Neural progenitor cell (in vitro differentiated cells): Measurements from ENCODE around the gene NPW. TPM values are rescaled to one million over a fixed set of nuclear protein-coding genes. Genes with fewer than 3 reads are reported as not detected.
A peak's percentile ranks its signal among the peaks of the same experiment; 100 is the strongest.

Experiments used
- DNase-seq: peaks from one replicate; pipeline ENCODE4 v3.0.0-alpha.2; 2016; ENCODE audit warnings: low spot score
- H2AFZ ChIP-seq: fragments of 200-600 bp; sonication (generic); replicated peaks from 2 replicates; pipeline ENCODE4 v1.6.1; 2016; ENCODE audit warnings: antibody characterized with exemption
- H3F3A ChIP-seq: fragments of 200-600 bp; sonication (generic); 2 replicates; pipeline ENCODE4 v1.6.1; 2016; ENCODE audit warnings: antibody characterized with exemption, low read depth
- H3K27ac ChIP-seq: fragments of 200-600 bp; sonication (generic); 2 replicates; pipeline ENCODE4 v1.5.1; 2016; ENCODE audit warnings: mild to moderate bottlenecking
- H3K27me3 ChIP-seq: fragments of 200-600 bp; sonication (generic); 2 replicates; pipeline ENCODE4 v1.6.1; 2016; ENCODE audit warnings: mild to moderate bottlenecking, moderate library complexity
- H3K36me3 ChIP-seq: fragments of 200-600 bp; sonication (generic); 2 replicates; pipeline ENCODE4 v1.5.1; 2016
- H3K4me1 ChIP-seq: fragments of 200-600 bp; sonication (generic); 2 replicates; pipeline ENCODE4 v1.6.1; 2016; ENCODE audit warnings: mixed run types
- H3K4me2 ChIP-seq: fragments of 200-600 bp; sonication (generic); 2 replicates; pipeline ENCODE4 v1.6.1; 2016
- H3K4me3 ChIP-seq: fragments of 200-600 bp; sonication (generic); 2 replicates; pipeline ENCODE4 v1.5.1; 2016
- H3K79me2 ChIP-seq: fragments of 200-600 bp; sonication (generic); 2 replicates; pipeline ENCODE4 v1.6.1; 2016; ENCODE audit warnings: low read depth
- H3K9ac ChIP-seq: fragments of 200-600 bp; sonication (generic); 2 replicates; pipeline ENCODE4 v1.6.1; 2016
- H3K9me3 ChIP-seq: fragments of 200-600 bp; sonication (generic); 2 replicates; pipeline ENCODE4 v1.5.1; 2016; ENCODE audit warnings: low read depth
- H4K20me1 ChIP-seq: fragments of 200-600 bp; sonication (generic); 2 replicates; pipeline ENCODE4 v1.6.1; 2016; ENCODE audit warnings: low read depth
- H3K27ac Mint-ChIP-seq: 3 replicates; pipeline ENCODE4 v1.8.0; 2021; ENCODE audit warnings: mixed read lengths
- H3K27me3 Mint-ChIP-seq: 2 replicates; pipeline ENCODE4 v1.8.0; 2022; ENCODE audit warnings: low read depth, mild to moderate bottlenecking, inconsistent platforms, moderate library complexity, mixed read lengths; ENCODE audit not compliant: insufficient read depth
- H3K36me3 Mint-ChIP-seq: 3 replicates; pipeline ENCODE4 v1.8.0; 2021; ENCODE audit warnings: mixed read lengths
- H3K4me1 Mint-ChIP-seq: 3 replicates; pipeline ENCODE4 v1.8.0; 2021; ENCODE audit warnings: mixed read lengths
- H3K4me3 Mint-ChIP-seq: 3 replicates; pipeline ENCODE4 v1.8.0; 2021; ENCODE audit warnings: mild to moderate bottlenecking, moderate library complexity, mixed read lengths
- H3K9me3 Mint-ChIP-seq: 3 replicates; pipeline ENCODE4 v1.8.0; 2020; ENCODE audit warnings: mixed read lengths
- EZH2 ChIP-seq: fragments of 200-600 bp; sonication (generic); IDR thresholded peaks from 2 replicates; pipeline ENCODE4 v1.6.1; 2017; ENCODE audit warnings: antibody characterized with exemption, mild to moderate bottlenecking, moderate library complexity
- EZH2phosphoT487 ChIP-seq: fragments of 200-600 bp; sonication (generic); IDR thresholded peaks from 2 replicates; pipeline ENCODE4 v1.6.1; 2017; ENCODE audit warnings: antibody characterized with exemption
- total RNA-seq: library from RNA; depleted of rRNA; stranded (reverse); fragments of >200 nt; gene quantifications from 2 replicates; pipeline ENCODE4 v1.2.3, GENCODE V29; 2015; ENCODE audit warnings: low replicate concordance
- TF ChIP-seq, protein P1 (sequence below): fragments of 200-600 bp; sonication (generic); IDR thresholded peaks from 2 replicates; pipeline ENCODE4 v1.5.1; 2017; ENCODE audit warnings: antibody characterized with exemption, mild to moderate bottlenecking

The NPW gene
- total RNA-seq, 1 donor from 2014 or later, result not detected

DNA sequence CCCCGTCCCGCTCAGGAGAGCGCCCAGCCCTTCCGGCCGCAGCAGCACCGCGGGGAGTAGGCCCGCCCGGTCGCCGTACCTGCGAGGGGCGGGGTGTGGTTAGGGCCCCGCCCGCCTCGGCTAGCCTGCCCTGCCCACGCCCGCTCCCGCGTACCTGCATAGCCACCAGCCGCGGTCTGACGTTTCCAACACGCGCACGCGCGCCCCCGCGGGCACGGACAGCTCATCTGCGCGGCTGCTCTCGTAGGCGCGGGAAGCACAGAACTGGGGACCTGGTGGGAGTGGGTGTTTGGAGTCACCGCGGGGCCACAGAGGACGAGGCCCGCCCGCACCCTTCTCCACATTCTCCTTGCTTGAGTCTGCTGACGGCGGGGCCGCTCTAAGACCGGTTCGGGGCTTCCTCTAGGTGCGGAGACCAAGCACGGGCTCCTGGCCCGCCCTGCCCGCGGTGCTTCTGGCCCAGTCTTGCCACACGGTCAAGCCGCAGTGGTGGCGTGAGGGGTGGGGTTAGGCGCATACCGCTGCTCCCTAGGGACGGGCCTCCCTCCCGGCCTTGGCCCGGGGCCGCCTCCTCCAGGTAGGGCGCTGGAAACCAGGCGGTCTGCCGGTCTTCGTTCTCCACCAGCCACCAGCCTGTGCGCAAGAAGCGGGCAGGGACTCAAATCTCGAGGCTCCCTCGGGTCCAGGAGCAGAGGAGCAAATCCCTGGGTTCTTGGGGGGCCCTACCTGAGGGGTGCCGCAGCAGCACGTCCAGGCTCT lies 40.1 kb upstream of the NPW start:
- Histone ChIP-seq H3K9ac (no peak overlapping the region), H3K4me3 (peak overlapping the region; percentile 25), H3K9me3 (no peaks in the 10 kb centered on the region), H3K4me2 (peak overlapping the region; percentile 77), H3K27me3 (peaks cover 56% of the 10 kb centered on the region), H3K36me3 (no peaks in the 10 kb centered on the region), H2AFZ (no peak overlapping the region), H3K4me1 (peaks cover 30% of the 10 kb centered on the region), H3F3A (peaks cover 26% of the 10 kb centered on the region), H3K79me2 (peaks cover 3% of the 10 kb centered on the region), H3K27ac (no peak overlapping the region), H4K20me1 (peaks cover 44% of the 10 kb centered on the region)
- H3K27ac Mint-ChIP-seq, result no peak overlapping the region
- peaks cover 24% of the 10 kb centered on the region for H3K27me3 Mint-ChIP-seq
- peaks cover 16% of the 10 kb centered on the region for H3K4me1 Mint-ChIP-seq
- peaks cover 3% of the 10 kb centered on the region for H3K36me3 Mint-ChIP-seq
- DNase-seq, result peak; percentile 52
- no peaks in the 10 kb centered on the region for H3K9me3 Mint-ChIP-seq
- TF ChIP-seq, protein P1, sequence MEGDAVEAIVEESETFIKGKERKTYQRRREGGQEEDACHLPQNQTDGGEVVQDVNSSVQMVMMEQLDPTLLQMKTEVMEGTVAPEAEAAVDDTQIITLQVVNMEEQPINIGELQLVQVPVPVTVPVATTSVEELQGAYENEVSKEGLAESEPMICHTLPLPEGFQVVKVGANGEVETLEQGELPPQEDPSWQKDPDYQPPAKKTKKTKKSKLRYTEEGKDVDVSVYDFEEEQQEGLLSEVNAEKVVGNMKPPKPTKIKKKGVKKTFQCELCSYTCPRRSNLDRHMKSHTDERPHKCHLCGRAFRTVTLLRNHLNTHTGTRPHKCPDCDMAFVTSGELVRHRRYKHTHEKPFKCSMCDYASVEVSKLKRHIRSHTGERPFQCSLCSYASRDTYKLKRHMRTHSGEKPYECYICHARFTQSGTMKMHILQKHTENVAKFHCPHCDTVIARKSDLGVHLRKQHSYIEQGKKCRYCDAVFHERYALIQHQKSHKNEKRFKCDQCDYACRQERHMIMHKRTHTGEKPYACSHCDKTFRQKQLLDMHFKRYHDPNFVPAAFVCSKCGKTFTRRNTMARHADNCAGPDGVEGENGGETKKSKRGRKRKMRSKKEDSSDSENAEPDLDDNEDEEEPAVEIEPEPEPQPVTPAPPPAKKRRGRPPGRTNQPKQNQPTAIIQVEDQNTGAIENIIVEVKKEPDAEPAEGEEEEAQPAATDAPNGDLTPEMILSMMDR, result no peak
- TF ChIP-seq EZH2phosphoT487, result peak; percentile 83
- peak; percentile 86 for TF ChIP-seq EZH2
- H3K4me3 Mint-ChIP-seq, result no peak overlapping the region

DNA sequence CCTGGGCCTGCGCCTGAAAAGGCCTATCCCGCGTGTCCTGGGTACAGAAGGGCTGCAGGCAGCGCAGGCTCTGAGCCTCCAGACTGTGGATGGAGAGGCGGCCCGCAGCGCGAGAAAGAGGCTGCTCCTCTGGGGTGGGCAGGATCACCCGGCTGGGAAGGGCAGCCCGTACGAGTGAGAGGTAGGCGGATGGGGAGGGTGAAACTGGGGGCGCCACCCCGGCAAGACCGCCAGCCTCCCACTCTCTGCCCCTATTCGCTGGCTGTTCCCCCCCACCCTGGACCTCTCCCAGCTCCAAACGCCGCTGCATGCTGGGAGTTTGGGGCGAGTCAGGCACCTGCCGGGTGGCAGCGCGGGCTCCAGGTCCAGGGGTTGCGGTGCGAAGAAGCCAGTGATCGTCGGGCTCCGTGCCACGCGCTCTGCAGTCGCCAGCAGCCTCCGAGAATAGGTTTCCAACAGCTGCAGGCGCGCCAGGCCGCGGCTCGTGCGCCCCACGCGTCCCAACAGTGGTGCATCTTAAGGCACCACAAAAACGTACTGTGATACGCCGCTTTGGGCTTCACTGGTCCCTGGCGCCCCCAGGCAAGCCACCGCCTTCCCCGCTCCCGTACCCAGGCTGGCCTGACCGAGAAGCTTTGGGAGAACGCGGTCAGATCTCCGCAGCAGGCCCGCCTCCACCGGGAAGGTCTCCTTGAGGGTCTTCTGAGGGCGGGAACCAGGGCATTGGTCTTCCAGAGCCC lies 39.4 kb upstream of the NPW start:
- H3K27me3 ChIP-seq, result peaks cover 56% of the 10 kb centered on the region
- no peaks in the 10 kb centered on the region for H3K9me3 ChIP-seq
- H3K27ac ChIP-seq, result no peak overlapping the region
- peaks cover 44% of the 10 kb centered on the region for H4K20me1 ChIP-seq
- peak; percentile 49 for DNase-seq
- H3K36me3 ChIP-seq, result no peaks in the 10 kb centered on the region
- no peak overlapping the region for H3K9ac ChIP-seq
- H3K4me3 ChIP-seq, result peak overlapping the region; percentile 25
- H3K79me2 ChIP-seq, result peaks cover 10% of the 10 kb centered on the region
- TF ChIP-seq, protein P1, result no peak
- TF ChIP-seq EZH2phosphoT487 (peak; percentile 48), EZH2 (peak; percentile 79)
- H3K4me1 ChIP-seq, result peaks cover 36% of the 10 kb centered on the region
- no peaks in the 10 kb centered on the region for H3K9me3 Mint-ChIP-seq
- H3K4me2 ChIP-seq, result peak overlapping the region; percentile 77
- no peak overlapping the region for H2AFZ ChIP-seq
- H3F3A ChIP-seq, result peaks cover 26% of the 10 kb centered on the region
- H3K4me1 Mint-ChIP-seq, result peaks cover 23% of the 10 kb centered on the region
- peaks cover 24% of the 10 kb centered on the region for H3K27me3 Mint-ChIP-seq
- H3K4me3 Mint-ChIP-seq, result no peak overlapping the region
- H3K36me3 Mint-ChIP-seq, result no peaks in the 10 kb centered on the region
- H3K27ac Mint-ChIP-seq, result no peak overlapping the region

DNA sequence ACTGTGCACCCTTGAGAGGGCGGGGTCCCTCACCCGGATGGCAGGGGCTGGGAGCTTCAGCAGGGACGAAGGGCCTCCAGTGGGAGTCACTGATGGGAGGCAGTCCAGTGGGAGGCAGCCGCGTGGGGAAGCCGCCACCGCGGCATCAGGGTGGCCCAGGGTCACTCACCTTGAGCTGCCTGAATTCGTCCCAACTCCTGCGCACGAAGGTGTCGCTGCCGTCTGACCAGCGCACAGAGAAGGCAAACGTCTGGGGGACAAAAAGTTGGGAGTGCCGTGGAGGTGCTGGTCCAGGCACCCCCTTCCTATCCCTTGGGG lies 38.9 kb upstream of the NPW start:
- Mint-ChIP-seq H3K36me3 (no peaks in the 10 kb centered on the region), H3K4me1 (peaks cover 24% of the 10 kb centered on the region), H3K9me3 (no peaks in the 10 kb centered on the region), H3K4me3 (no peak overlapping the region), H3K27ac (no peak overlapping the region), H3K27me3 (peaks cover 24% of the 10 kb centered on the region)
- H3K4me2 ChIP-seq, result peak overlapping the region; percentile 77
- H3K36me3 ChIP-seq, result no peaks in the 10 kb centered on the region
- DNase-seq, result no peak
- H3K4me3 ChIP-seq, result no peak overlapping the region
- peaks cover 56% of the 10 kb centered on the region for H3K27me3 ChIP-seq
- peaks cover 14% of the 10 kb centered on the region for H3K79me2 ChIP-seq
- no peak overlapping the region for H3K9ac ChIP-seq
- no peaks in the 10 kb centered on the region for H3K9me3 ChIP-seq
- H3F3A ChIP-seq, result peaks cover 26% of the 10 kb centered on the region
- H3K27ac ChIP-seq, result no peak overlapping the region
- peaks cover 37% of the 10 kb centered on the region for H3K4me1 ChIP-seq
- TF ChIP-seq, protein P1, result no peak
- TF ChIP-seq EZH2 (no peak), EZH2phosphoT487 (no peak)
- peaks cover 44% of the 10 kb centered on the region for H4K20me1 ChIP-seq
- H2AFZ ChIP-seq, result no peak overlapping the region
